Keratinocyte (primary cell): Measurements from ENCODE around the gene CDH13.

Experiments
- CTCF ChIP-seq, 3 experiments: IDR thresholded peaks in 1 of 3; conservative IDR thresholded peaks in 1 of 3; optimal IDR thresholded peaks in 1 of 3; 2 replicates in 2 of 3; 3 replicates in 1 of 3; pipeline versions ENCODE3 to v1.5.1; 2011; ENCODE audit warnings: low read length in 3 of 3, mild to moderate bottlenecking in 3 of 3, moderate library complexity in 2 of 3, control low read depth in 1 of 3, inconsistent platforms in 1 of 3; ENCODE audit not compliant: insufficient read depth in 2 of 3; ENCODE audit errors: extremely low read depth in 1 of 3
- EZH2 ChIP-seq: IDR thresholded peaks from one replicate; pipeline ENCODE4 v1.6.1; 2012; ENCODE audit warnings: inconsistent platforms, mild to moderate bottlenecking, low read length, moderate library complexity

- no peak for TF ChIP-seq EZH2
- TF ChIP-seq CTCF (optimal IDR thresholded peaks at IDR 0.05 in 1 of 3, IDR thresholded peaks at IDR 0.05 in 1 of 3, conservative IDR thresholded peaks at IDR 0.05 in 1 of 3; ENCODE audit: extremely low read depth in 1 of 3, insufficient read depth in 2 of 3, low read length in 3 of 3), result no peak
These were observed 1097.1 kb downstream of the CDH13 start for GRCh38 chr16:83723901-83724300.
